ENCODE data around the gene RPL39L.

GRCh38 chr3:187084126-187084525 lies 55.2 kb downstream of the RPL39L start:
- TF ChIP-seq CTCF (IDR thresholded peaks at IDR 0.05) (no peak), POLR2A (IDR thresholded peaks at IDR 0.05) (no peak), POLR2AphosphoS5 (IDR thresholded peaks at IDR 0.05; ENCODE audit: insufficient read depth in 1 of 2, low read depth in 1 of 2) (no peak)
